BJ (cell line): ENCODE data around the gene FAM53A. TPM values are rescaled to one million over a fixed set of nuclear protein-coding genes. Genes with fewer than 3 reads are reported as not detected.

Source experiments
- CTCF ChIA-PET: fragments of 350-600 bp; formaldehyde crosslinking; extraction: SDS; loops from one replicate; lab custom pipeline; 2021; ENCODE audit warnings: antibody characterized with exemption, inconsistent platforms; lab: Yijun Ruan, JAX
- POLR2A ChIA-PET: fragments of 300-600 bp; sonication (Branson Sonifier 250); formaldehyde crosslinking; extraction: SDS; loops from one replicate; lab custom pipeline; 2021; ENCODE audit warnings: antibody characterized with exemption; lab: Charles Lee
- DNase-seq: peaks from one replicate; pipeline ENCODE4 v3.0.0-alpha.2; 2011; ENCODE audit warnings: low read depth
- H3K27me3 ChIP-seq: 2 replicates; pipeline ENCODE4 v1.6.0; 2011; ENCODE audit warnings: low read length; ENCODE audit not compliant: control insufficient read depth, insufficient read depth
- H3K36me3 ChIP-seq: 2 replicates; pipeline ENCODE4 v1.5.1; 2011; ENCODE audit warnings: low read length; ENCODE audit not compliant: control insufficient read depth, insufficient read depth
- H3K4me3 ChIP-seq: 2 replicates; pipeline ENCODE4 v1.5.1; 2011; ENCODE audit warnings: low read depth, mild to moderate bottlenecking, control low read depth, low read length
- CTCF ChIP-seq: IDR thresholded peaks from 2 replicates; pipeline ENCODE4 v1.5.1; 2011; ENCODE audit warnings: low read depth, mild to moderate bottlenecking, control low read depth, inconsistent platforms, low read length, moderate library complexity; ENCODE audit not compliant: insufficient read depth
- polyA plus RNA-seq: library from polyadenylated mRNA; depleted of rRNA; stranded (reverse); fragments of >200 nt; gene quantifications from 2 replicates; pipeline ENCODE4 v1.2.3, GENCODE V29; 2011

FAM53A gene
- polyA plus RNA-seq, 1 experiment: 3.7 TPM

DNA sequence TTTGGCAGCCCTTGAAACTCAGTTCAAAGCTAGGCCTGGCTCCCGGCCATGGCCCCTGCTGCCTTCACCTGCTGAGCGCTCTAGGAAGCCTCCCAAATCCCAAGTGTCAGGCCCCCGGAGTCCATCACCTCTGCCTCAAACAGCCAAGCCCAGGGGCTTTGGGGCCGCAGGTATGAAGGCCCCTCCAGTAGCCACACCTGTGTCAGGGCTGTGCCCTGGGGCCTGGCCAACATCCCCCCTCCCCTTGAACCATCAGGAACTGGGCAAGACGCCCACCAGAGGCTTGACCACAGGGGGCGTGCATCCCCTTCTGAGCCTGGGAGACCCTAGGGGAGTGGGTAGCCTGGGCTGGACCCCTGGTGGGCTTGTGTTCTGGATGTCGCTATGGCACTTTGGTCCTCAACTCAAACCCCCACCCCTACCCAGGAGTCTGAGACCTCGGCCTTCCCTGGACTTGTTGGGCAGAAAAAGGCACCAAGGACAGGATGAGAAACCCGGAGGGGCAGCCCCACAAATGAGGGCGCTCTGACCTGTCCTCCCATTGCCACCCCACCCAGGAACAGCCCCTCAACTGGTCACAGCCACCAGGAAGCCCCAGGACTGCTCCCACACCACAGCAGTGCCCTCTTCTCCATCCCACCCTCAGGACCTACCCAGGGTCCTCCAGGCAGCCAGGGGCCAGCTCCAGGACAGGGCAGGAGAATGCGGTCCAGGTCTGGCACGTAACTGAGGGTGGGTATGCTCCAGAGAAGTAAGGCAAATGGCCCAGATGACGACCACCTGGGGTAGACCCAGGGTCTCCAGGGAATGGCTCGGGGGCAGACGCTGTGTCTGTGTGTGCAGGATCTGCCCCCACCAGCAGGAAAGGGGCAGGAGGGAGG is 32.2 kb upstream of the FAM53A start:
- TF ChIP-seq CTCF: no peak
- H3K36me3 ChIP-seq: peaks cover 16% of the 10 kb centered on the region
- no peaks in the 10 kb centered on the region for H3K27me3 ChIP-seq
- POLR2A ChIA-PET: no interaction called here
- H3K4me3 ChIP-seq: no peak overlapping the region
- no peak for DNase-seq
- CTCF ChIA-PET: no interaction called here

GRCh38 chr4:1715002-1715758 is 31.1 kb upstream of the FAM53A start:
- H3K36me3 ChIP-seq: peaks cover 16% of the 10 kb centered on the region
- ChIA-PET POLR2A (no interaction called here), CTCF (interaction anchor here (1.4 kb wide), 1 partner anchor 22 kb away, joined by 5 read pairs; no protein-coding TSS in a partner anchor)
- H3K4me3 ChIP-seq: no peak overlapping the region
- no peak for DNase-seq
- no peak for TF ChIP-seq CTCF
- H3K27me3 ChIP-seq: no peaks in the 10 kb centered on the region

GRCh38 chr4:1714303-1715001 is 30.3 kb upstream of the FAM53A start:
- DNase-seq: no peak
- Histone ChIP-seq H3K27me3 (no peaks in the 10 kb centered on the region), H3K4me3 (no peak overlapping the region), H3K36me3 (peaks cover 19% of the 10 kb centered on the region)
- POLR2A ChIA-PET: no interaction called here
- CTCF ChIA-PET: interaction anchor here (1.1 to 1.4 kb wide), 2 partner anchors 8 to 21 kb away, joined by 3 to 5 read pairs; no protein-coding TSS in a partner anchor
- no peak for TF ChIP-seq CTCF

DNA sequence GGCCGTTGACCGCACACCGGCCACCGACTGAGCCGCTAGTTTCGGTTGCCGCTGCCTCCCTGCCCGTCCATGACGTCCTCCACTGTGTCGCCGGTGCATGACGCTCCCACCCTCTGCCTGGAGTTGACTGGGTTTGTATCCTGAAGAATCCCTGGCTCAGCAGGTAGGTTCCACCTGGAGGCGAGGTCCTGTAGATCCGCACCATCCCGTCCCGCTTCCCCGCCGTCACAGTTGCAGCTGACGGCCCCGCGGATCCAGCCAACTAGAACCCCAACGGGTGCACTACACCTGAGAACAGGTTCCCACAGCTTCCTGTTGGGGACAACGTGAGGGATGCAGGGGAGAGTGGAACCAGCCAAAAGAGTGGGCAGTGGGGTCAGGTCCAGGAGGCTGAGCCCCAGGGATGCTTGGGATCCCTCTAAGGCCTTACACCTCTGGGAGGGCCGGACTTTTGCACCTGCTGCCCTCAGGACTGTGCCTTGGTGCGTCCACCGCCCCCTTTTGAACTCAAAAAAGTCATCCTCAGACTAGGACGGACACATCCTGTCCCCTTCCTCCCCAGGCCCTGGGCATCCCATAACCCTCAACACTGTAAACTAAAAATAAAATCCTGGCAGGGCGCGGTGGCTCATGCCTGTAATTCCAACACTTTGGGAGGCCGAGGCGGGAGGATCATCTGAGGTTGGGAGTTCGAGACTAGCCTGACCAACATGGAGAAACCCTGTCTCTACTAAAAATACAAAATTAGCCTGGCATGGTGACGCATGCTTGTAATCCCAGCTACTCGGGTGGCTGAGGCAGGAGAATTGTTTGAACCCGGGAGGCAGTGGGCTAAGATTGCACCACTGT is 29.1 kb upstream of the FAM53A start:
- H3K36me3 ChIP-seq: peaks cover 19% of the 10 kb centered on the region
- POLR2A ChIA-PET: no interaction called here
- TF ChIP-seq CTCF: no peak
- no peak for DNase-seq
- H3K27me3 ChIP-seq: no peaks in the 10 kb centered on the region
- CTCF ChIA-PET: interaction anchor here (0.9 to 13.6 kb wide), 4 partner anchors 9 to 21 kb away, joined by 3 to 152 read pairs (median 5); no protein-coding TSS in a partner anchor
- H3K4me3 ChIP-seq: peak overlapping the region; percentile 74
